ENCODE measurements around the gene OBP2A.

DNA sequence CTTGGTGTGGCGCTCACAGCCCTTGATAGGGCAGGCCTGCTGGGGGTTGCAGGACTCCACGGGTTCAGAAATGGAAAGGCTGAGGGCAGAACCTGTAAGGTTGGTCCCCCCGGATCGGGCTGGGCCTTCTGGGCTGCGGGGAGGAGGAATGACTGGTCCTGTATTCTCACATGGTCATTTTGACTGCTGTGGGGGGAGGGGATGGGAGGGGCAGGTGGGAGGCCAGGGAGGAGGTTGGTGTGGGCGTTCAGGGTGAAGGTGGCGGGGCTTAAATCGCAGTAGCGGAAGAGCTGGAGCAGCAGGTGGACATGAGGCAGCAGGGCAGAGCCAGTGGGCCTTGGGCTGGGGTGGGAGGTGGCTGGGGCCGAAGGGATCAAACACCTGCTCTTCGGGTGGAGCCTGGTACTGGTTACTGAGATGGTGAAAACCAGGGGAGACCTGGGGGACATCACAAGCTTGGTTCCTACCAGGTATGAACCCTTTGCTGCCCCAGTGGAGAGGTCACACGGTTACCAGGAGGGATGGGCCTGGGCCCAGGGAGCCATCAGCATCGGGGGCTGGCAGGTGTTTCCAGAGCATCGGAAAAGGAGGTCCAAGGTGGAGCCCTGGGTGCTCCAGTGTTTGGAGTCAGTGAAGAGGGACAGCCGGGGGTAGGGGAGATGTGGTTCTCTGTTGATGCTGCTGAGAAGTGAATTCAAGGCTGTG is 43.6 kb upstream of the OBP2A start:
- TF ChIP-seq, protein P1, sequence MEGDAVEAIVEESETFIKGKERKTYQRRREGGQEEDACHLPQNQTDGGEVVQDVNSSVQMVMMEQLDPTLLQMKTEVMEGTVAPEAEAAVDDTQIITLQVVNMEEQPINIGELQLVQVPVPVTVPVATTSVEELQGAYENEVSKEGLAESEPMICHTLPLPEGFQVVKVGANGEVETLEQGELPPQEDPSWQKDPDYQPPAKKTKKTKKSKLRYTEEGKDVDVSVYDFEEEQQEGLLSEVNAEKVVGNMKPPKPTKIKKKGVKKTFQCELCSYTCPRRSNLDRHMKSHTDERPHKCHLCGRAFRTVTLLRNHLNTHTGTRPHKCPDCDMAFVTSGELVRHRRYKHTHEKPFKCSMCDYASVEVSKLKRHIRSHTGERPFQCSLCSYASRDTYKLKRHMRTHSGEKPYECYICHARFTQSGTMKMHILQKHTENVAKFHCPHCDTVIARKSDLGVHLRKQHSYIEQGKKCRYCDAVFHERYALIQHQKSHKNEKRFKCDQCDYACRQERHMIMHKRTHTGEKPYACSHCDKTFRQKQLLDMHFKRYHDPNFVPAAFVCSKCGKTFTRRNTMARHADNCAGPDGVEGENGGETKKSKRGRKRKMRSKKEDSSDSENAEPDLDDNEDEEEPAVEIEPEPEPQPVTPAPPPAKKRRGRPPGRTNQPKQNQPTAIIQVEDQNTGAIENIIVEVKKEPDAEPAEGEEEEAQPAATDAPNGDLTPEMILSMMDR (IDR thresholded peaks at IDR 0.05; ENCODE audit: low read depth, low read length) = no peak
- TF ChIP-seq EZH2phosphoT487 (IDR thresholded peaks at IDR 0.05; ENCODE audit: low read depth) = no peak

All from OCI-LY3 (cell line).